HepG2 (cell line): Measurements from ENCODE around the gene MUC21.

ENCODE experiments used
- CREB1 ChIP-seq, 2 experiments: fragments of 450-650 bp in 1 of 2; IDR thresholded peaks; 2 replicates each; pipeline ENCODE4 v1.6.1; 2016 to 2017; ENCODE audit warnings: control low read depth in 1 of 2, mild to moderate bottlenecking in 1 of 2, missing compliant biosample characterization in 1 of 2, missing genetic modification characterization in 1 of 2
- CTCF ChIP-seq: sonication (generic); formaldehyde crosslinking; IDR thresholded peaks from 2 replicates; pipeline ENCODE4 v1.5.0; 2020; ENCODE audit warnings: mild to moderate bottlenecking, missing genetic modification reagents, moderate library complexity
- JUNB ChIP-seq: sonication (generic); formaldehyde crosslinking; IDR thresholded peaks from 2 replicates; pipeline ENCODE4 v1.8.0; 2022; ENCODE audit warnings: missing genetic modification reagents, mild to moderate bottlenecking, borderline replicate concordance
- KDM5A ChIP-seq: fragments of 200-600 bp; sonication (generic); IDR thresholded peaks from 2 replicates; pipeline ENCODE4 v1.7.0; 2018; ENCODE audit warnings: antibody characterized with exemption, mild to moderate bottlenecking, low read length, borderline replicate concordance
- MAFK ChIP-seq, 2 experiments: IDR thresholded peaks in 1 of 2; conservative IDR thresholded peaks in 1 of 2; 2 replicates each; pipeline ENCODE4 v1.6.1; 2011; ENCODE audit warnings: improper control_type of control experiment in 2 of 2, low read length in 2 of 2
- POLR2AphosphoS5 ChIP-seq: IDR thresholded peaks from 2 replicates; pipeline ENCODE4 v1.6.1; 2012; ENCODE audit warnings: low read depth, low read length
- YY1 ChIP-seq: IDR thresholded peaks from 2 replicates; pipeline ENCODE4 v1.6.1; 2011; ENCODE audit warnings: low read length, low read depth, moderate library complexity, mild to moderate bottlenecking; ENCODE audit not compliant: insufficient read depth, insufficient replicate concordance

- TF ChIP-seq POLR2AphosphoS5 (no peak), CTCF (CRISPR knock-in tag) (no peak), CREB1 (IDR thresholded peaks at IDR 0.05) (no peak), CREB1 (CRISPR knock-in tag; IDR thresholded peaks at IDR 0.05) (no peak), KDM5A (no peak), JUNB (CRISPR knock-in tag) (no peak), MAFK (conservative IDR thresholded peaks at IDR 0.05 in 1 of 2, IDR thresholded peaks at IDR 0.05 in 1 of 2; ENCODE audit: low read length in 2 of 2) (no peak), YY1 (no peak)
These were observed 21.3 kb downstream of the MUC21 start for GRCh38 chr6:31004794-31005193.
